Ishikawa (cell line): ENCODE measurements around the gene PSMD14.

Experiments used
- EP300 ChIP-seq: IDR thresholded peaks from 2 replicates; pipeline ENCODE4 v1.6.1; 2012; ENCODE audit warnings: borderline replicate concordance
- NFIC ChIP-seq: IDR thresholded peaks from 2 replicates; pipeline ENCODE4 v1.6.1; 2012
- RAD21 ChIP-seq: IDR thresholded peaks from 2 replicates; pipeline ENCODE4 v1.6.1; 2012; ENCODE audit warnings: low read depth
- TAF1 ChIP-seq: IDR thresholded peaks from 2 replicates; pipeline ENCODE4 v1.6.1; 2012; ENCODE audit warnings: low read depth, mild to moderate bottlenecking
- TCF12 ChIP-seq: IDR thresholded peaks from 2 replicates; pipeline ENCODE4 v1.6.1; 2012; ENCODE audit warnings: low read depth
- TEAD4 ChIP-seq: IDR thresholded peaks from 2 replicates; pipeline ENCODE4 v1.6.1; 2012
- YY1 ChIP-seq: IDR thresholded peaks from 2 replicates; pipeline ENCODE4 v1.6.1; 2012; ENCODE audit warnings: low read depth
- ZBTB7A ChIP-seq: IDR thresholded peaks from 2 replicates; pipeline ENCODE4 v1.6.1; 2012; ENCODE audit warnings: low read depth
- TF ChIP-seq, protein P1 (sequence below): IDR thresholded peaks from 2 replicates; pipeline ENCODE4 v1.6.1; 2012
- TF ChIP-seq, protein P2 (sequence below): IDR thresholded peaks from 2 replicates; pipeline ENCODE4 v1.6.1; 2012; ENCODE audit warnings: low read depth, mild to moderate bottlenecking

DNA sequence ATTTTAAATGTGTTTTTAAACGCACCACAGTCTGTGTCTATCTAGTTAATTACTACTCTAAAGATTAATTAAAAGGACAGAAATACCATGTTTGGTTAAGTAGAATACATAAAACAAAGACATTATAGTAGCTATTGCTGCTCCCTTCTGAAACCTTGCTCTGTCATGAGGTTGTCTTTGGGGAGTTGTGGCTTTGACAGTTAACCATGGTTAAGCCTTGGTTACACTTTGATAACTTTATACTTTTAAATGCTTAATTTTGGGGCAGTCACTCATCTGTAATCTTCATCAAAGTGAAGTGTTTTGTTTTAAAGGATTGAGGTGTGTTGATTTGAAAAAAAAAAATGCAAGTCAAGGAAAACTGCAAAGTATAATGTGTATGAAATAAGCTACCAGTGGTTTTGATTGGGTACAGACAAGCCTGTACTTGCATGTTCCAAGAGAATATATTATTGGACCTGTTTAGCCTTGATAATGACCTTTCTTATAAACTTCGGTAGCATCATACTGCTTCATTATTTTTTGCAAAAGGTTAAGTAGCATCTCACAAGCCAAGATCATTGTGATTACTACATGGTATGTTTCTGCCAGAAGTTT, 78.1 kb downstream of the PSMD14 start:
- no peak for TF ChIP-seq NFIC
- no peak for TF ChIP-seq TAF1
- TF ChIP-seq, protein P1, sequence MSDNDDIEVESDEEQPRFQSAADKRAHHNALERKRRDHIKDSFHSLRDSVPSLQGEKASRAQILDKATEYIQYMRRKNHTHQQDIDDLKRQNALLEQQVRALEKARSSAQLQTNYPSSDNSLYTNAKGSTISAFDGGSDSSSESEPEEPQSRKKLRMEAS, result no peak
- TF ChIP-seq RAD21, result no peak
- no peak for TF ChIP-seq YY1
- TF ChIP-seq EP300, result no peak
- no peak for TF ChIP-seq TCF12
- no peak for TF ChIP-seq TEAD4
- TF ChIP-seq ZBTB7A, result no peak
- TF ChIP-seq, protein P2, sequence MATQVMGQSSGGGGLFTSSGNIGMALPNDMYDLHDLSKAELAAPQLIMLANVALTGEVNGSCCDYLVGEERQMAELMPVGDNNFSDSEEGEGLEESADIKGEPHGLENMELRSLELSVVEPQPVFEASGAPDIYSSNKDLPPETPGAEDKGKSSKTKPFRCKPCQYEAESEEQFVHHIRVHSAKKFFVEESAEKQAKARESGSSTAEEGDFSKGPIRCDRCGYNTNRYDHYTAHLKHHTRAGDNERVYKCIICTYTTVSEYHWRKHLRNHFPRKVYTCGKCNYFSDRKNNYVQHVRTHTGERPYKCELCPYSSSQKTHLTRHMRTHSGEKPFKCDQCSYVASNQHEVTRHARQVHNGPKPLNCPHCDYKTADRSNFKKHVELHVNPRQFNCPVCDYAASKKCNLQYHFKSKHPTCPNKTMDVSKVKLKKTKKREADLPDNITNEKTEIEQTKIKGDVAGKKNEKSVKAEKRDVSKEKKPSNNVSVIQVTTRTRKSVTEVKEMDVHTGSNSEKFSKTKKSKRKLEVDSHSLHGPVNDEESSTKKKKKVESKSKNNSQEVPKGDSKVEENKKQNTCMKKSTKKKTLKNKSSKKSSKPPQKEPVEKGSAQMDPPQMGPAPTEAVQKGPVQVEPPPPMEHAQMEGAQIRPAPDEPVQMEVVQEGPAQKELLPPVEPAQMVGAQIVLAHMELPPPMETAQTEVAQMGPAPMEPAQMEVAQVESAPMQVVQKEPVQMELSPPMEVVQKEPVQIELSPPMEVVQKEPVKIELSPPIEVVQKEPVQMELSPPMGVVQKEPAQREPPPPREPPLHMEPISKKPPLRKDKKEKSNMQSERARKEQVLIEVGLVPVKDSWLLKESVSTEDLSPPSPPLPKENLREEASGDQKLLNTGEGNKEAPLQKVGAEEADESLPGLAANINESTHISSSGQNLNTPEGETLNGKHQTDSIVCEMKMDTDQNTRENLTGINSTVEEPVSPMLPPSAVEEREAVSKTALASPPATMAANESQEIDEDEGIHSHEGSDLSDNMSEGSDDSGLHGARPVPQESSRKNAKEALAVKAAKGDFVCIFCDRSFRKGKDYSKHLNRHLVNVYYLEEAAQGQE, result no peak
